HUES64 (cell line): ENCODE measurements around the gene LAMC3.

Experiments
- H3K27ac ChIP-seq: 2 replicates; pipeline ENCODE4 v1.7.0; 2013; ENCODE audit warnings: low read depth, low read length, inconsistent platforms
- H3K27me3 ChIP-seq: 2 replicates; pipeline ENCODE4 v1.6.1; 2013; ENCODE audit warnings: mild to moderate bottlenecking, low read length; ENCODE audit not compliant: insufficient read depth
- H3K36me3 ChIP-seq: 2 replicates; pipeline ENCODE4 v1.6.1; 2013; ENCODE audit warnings: mild to moderate bottlenecking, low read length; ENCODE audit not compliant: insufficient read depth
- H3K4me1 ChIP-seq: 2 replicates; pipeline ENCODE4 v1.6.1; 2013; ENCODE audit warnings: mild to moderate bottlenecking, low read length, moderate library complexity; ENCODE audit not compliant: insufficient read depth
- H3K4me3 ChIP-seq: 2 replicates; pipeline ENCODE4 v1.5.1; 2013; ENCODE audit warnings: mild to moderate bottlenecking, low read length, moderate library complexity
- H3K9ac ChIP-seq: 2 replicates; pipeline ENCODE4 v1.6.1; 2013; ENCODE audit warnings: mild to moderate bottlenecking, low read depth, low read length
- H3K9me3 ChIP-seq: 2 replicates; pipeline ENCODE4 v1.6.1; 2013; ENCODE audit warnings: low read depth, low read length; ENCODE audit not compliant: insufficient read depth
- WGBS: fragments of 150-250, 120-280 bp; methylation state at CpG from one replicate; pipeline ENCODE4 v1.1.7; 2013; ENCODE audit warnings: missing lambda C conversion rate; 5-methylcytosine and 5-hydroxymethylcytosine counted together

LAMC3 gene

GRCh38 chr9:131043646-131044045 is 34.7 kb downstream of the LAMC3 start:
- WGBS = 94% methylated on average over 5 of the region's 6 CpGs
- no peak overlapping the region for H3K27ac ChIP-seq

GRCh38 chr9:131045300-131046092 is 36.5 kb downstream of the LAMC3 start:
- H3K9me3 ChIP-seq = no peaks in the 10 kb centered on the region
- H3K9ac ChIP-seq = no peak overlapping the region
- WGBS = 89% methylated on average over 15 of the region's 16 CpGs
- no peak overlapping the region for H3K27ac ChIP-seq
- H3K36me3 ChIP-seq = peaks cover 5% of the 10 kb centered on the region; the same call in 1 of the 2 replicates
- no peaks in the 10 kb centered on the region for H3K4me1 ChIP-seq
- no peak overlapping the region for H3K4me3 ChIP-seq
- no peaks in the 10 kb centered on the region for H3K27me3 ChIP-seq

More at GRCh38 chr9:131043646-131044045, 34.7 kb downstream of the LAMC3 start:
- H3K27me3 ChIP-seq = no peaks in the 10 kb centered on the region
- H3K36me3 ChIP-seq = peaks cover 5% of the 10 kb centered on the region; the same call in 1 of the 2 replicates
- no peaks in the 10 kb centered on the region for H3K4me1 ChIP-seq
- H3K9ac ChIP-seq = no peak overlapping the region
- H3K9me3 ChIP-seq = no peaks in the 10 kb centered on the region
- no peak overlapping the region for H3K4me3 ChIP-seq

GRCh38 chr9:131046093-131046380 is 37.1 kb downstream of the LAMC3 start:
- WGBS = 95% methylated on average over 3 of the region's 3 CpGs
- no peak overlapping the region for H3K9ac ChIP-seq
- no peaks in the 10 kb centered on the region for H3K27me3 ChIP-seq
- H3K4me1 ChIP-seq = no peaks in the 10 kb centered on the region
- H3K27ac ChIP-seq = no peak overlapping the region
- no peaks in the 10 kb centered on the region for H3K9me3 ChIP-seq
- no peak overlapping the region for H3K4me3 ChIP-seq
- peaks cover 5% of the 10 kb centered on the region; the same call in 1 of the 2 replicates for H3K36me3 ChIP-seq

GRCh38 chr9:131046581-131047202 is 37.7 kb downstream of the LAMC3 start:
- Histone ChIP-seq H3K4me1 (no peaks in the 10 kb centered on the region), H3K9ac (no peak overlapping the region), H3K27me3 (no peaks in the 10 kb centered on the region), H3K36me3 (peaks cover 5% of the 10 kb centered on the region; the same call in 1 of the 2 replicates), H3K4me3 (no peak overlapping the region; the same call in 1 of the 2 replicates), H3K27ac (no peak overlapping the region), H3K9me3 (no peaks in the 10 kb centered on the region)
- WGBS = 28% methylated on average over 35 of the region's 35 CpGs

GRCh38 chr9:131048332-131048731 is 39.4 kb downstream of the LAMC3 start:
- WGBS = 75% methylated on average over 6 of the region's 6 CpGs
- H3K27me3 ChIP-seq = no peaks in the 10 kb centered on the region
- no peak overlapping the region for H3K27ac ChIP-seq
- no peaks in the 10 kb centered on the region for H3K9me3 ChIP-seq
- H3K4me1 ChIP-seq = no peaks in the 10 kb centered on the region
- H3K4me3 ChIP-seq = no peak overlapping the region
- no peak overlapping the region for H3K9ac ChIP-seq
- no peaks in the 10 kb centered on the region for H3K36me3 ChIP-seq

- no peak overlapping the region for H3K27ac ChIP-seq
- 93% methylated on average over 8 of the region's 8 CpGs for WGBS
- no peaks in the 10 kb centered on the region for H3K9me3 ChIP-seq
- H3K4me3 ChIP-seq = no peak overlapping the region
- H3K4me1 ChIP-seq = no peaks in the 10 kb centered on the region
- H3K9ac ChIP-seq = no peak overlapping the region
- H3K27me3 ChIP-seq = no peaks in the 10 kb centered on the region
- no peaks in the 10 kb centered on the region for H3K36me3 ChIP-seq
These were observed 39.8 kb downstream of the LAMC3 start for GRCh38 chr9:131048820-131049219.

- no peak overlapping the region for H3K27ac ChIP-seq
- H3K4me3 ChIP-seq = no peak overlapping the region
- no peak overlapping the region for H3K9ac ChIP-seq
- H3K4me1 ChIP-seq = no peaks in the 10 kb centered on the region
- no peaks in the 10 kb centered on the region for H3K36me3 ChIP-seq
- H3K27me3 ChIP-seq = no peaks in the 10 kb centered on the region
- 91% methylated on average over 21 of the region's 21 CpGs for WGBS
- no peaks in the 10 kb centered on the region for H3K9me3 ChIP-seq
These were observed 41.1 kb downstream of the LAMC3 start for GRCh38 chr9:131049829-131050715.

GRCh38 chr9:131050831-131051230 is 41.9 kb downstream of the LAMC3 start:
- Histone ChIP-seq H3K4me3 (no peak overlapping the region), H3K9me3 (no peaks in the 10 kb centered on the region), H3K4me1 (no peaks in the 10 kb centered on the region), H3K36me3 (no peaks in the 10 kb centered on the region), H3K27ac (no peak overlapping the region), H3K27me3 (no peaks in the 10 kb centered on the region), H3K9ac (no peak overlapping the region)
- 94% methylated on average over 15 of the region's 17 CpGs for WGBS

GRCh38 chr9:131051592-131052517 is 42.9 kb downstream of the LAMC3 start:
- 90% methylated on average over 25 of the region's 25 CpGs for WGBS
- H3K9ac ChIP-seq = no peak overlapping the region
- no peak overlapping the region for H3K4me3 ChIP-seq
- H3K36me3 ChIP-seq = no peaks in the 10 kb centered on the region
- H3K27ac ChIP-seq = no peak overlapping the region
- no peaks in the 10 kb centered on the region for H3K9me3 ChIP-seq
- H3K27me3 ChIP-seq = no peaks in the 10 kb centered on the region
- H3K4me1 ChIP-seq = no peaks in the 10 kb centered on the region

GRCh38 chr9:131053896-131054295 is 44.9 kb downstream of the LAMC3 start:
- Histone ChIP-seq H3K4me1 (no peaks in the 10 kb centered on the region), H3K9me3 (no peaks in the 10 kb centered on the region), H3K27me3 (no peaks in the 10 kb centered on the region), H3K27ac (no peak overlapping the region), H3K36me3 (no peaks in the 10 kb centered on the region), H3K9ac (no peak overlapping the region), H3K4me3 (no peak overlapping the region)
- 100% methylated on average over 2 of the region's 3 CpGs for WGBS
